COR-L47 (cell line): Measurements from ENCODE around the gene ZMIZ1.

ENCODE experiments used
- DNase-seq: peaks from one replicate; lab custom pipeline; 2025; lab: John Stamatoyannopoulos, UW

The ZMIZ1 gene

GRCh38 chr10:79137300-79137756 is 68.6 kb downstream of the ZMIZ1 start:
- DNase-seq: no peak

DNA sequence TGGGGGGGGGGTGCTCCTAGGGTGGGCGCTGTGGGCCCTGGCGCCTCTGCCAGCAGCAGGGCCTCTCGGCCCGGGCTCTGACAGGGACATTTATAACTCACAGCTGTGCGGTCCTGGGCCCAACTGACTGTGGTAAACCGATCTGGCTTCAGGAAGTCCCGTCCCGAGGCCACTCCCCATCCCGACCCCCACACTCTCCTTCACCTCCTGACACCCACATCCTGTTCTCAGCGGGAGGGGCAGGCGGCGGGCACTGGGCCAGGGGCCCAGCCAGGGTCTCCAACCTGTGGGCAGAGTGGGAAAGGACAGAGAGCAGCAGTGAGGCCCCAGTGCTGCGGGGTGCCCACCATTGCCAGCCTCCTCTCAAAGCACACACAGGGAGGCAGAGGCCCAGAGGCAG is 69.1 kb downstream of the ZMIZ1 start:
- no peak for DNase-seq

GRCh38 chr10:79138449-79139123 is 69.8 kb downstream of the ZMIZ1 start:
- DNase-seq: no peak

DNA sequence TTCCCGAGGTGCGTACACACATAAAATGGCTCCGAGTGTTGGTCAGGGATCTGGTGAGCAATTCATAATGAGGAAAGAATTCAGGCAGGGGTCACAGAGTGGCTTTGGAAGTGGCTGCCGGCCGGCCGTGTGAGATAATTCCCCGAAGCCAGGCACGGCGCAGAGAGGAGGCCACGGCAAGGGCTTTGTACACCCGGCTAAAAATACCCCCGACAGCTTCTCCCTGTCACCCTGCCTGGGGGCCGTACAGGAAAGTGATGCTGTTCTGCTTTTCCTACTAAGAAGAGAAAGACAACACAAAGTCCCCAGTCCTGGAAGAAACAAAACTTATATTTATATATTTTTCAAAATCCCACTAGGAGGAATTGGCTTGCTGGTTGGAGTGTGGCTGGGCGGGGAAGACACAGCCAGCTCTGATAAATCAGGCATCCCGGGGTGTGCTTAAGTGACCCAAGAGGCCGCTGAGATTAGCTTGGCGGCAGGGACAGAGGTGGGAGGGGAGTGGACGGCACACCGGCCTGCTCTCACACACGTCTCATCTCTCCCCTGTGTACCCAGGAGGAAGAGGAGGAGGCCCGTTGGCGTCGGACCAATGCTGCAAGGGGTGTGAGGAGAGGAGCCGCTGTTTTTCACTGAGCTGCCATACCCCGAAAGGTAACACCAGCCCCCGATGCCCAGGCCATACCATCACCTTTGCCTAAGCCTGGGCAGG is 70.5 kb downstream of the ZMIZ1 start:
- DNase-seq: no peak

- DNase-seq: no peak
Measured at GRCh38 chr10:79140085-79140793, 71.5 kb downstream of the ZMIZ1 start.

- DNase-seq: no peak
Measured at GRCh38 chr10:79140855-79141254, 72.1 kb downstream of the ZMIZ1 start.

- DNase-seq: no peak
Measured at GRCh38 chr10:79142064-79142491, 73.3 kb downstream of the ZMIZ1 start.

DNA sequence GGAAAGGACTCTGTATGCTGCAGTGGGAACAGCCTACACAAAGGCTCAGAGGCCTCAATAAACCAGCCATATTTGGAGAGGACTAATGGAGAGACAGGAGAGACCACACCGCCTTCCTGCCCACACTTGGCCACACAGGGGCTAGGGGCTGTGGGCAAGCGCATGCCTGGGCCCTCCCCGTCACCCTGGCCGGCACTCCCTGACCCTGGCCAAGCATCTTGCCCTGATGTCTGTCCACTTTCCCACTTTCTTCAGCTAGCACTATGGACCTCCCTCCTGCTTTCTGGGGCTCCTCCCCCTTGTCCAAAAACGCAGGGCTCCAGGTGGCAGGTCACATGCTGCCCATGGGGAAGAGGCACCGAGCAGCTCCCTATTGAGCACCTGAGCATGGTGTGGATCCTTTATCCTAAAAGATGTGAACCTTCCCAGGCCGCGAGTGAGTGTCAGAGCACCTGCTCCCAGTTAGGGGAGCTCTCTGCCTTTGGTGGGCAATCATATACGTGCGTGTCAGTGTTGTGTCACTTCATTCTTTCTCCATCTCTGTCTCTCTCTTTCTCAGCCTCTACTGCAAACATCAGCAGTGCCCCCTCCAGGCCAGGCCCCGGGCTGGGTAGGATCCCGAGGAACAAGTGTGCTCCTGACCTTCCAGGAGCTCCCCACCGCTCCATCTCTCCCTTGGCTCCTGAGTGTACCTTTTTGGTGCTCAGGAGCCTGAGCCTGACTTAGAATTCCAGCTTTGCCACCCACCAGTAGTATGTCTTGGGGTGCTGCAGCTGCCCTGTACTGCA is 74.0 kb downstream of the ZMIZ1 start:
- no peak for DNase-seq

DNA sequence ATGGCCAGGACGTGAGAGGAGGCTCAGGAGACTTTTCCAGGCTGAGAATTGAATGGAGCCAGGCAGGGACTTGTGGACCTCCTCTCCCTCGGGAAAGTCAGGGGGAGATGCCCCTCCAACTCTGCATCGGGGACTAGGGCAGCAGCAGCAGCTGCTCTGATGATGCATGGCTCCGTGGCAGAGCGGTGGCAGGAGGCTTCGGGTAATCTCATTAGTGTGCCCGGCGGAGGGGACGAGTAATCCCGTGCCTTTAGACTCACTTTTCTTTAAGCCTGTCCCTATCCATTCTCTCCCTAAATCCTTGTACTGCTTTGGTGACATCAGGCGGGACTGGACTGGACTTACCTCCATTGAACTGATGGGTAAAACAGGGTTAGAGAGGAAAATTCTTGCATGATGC is 75.1 kb downstream of the ZMIZ1 start:
- no peak for DNase-seq

GRCh38 chr10:79144351-79145173 is 75.8 kb downstream of the ZMIZ1 start:
- no peak for DNase-seq

DNA sequence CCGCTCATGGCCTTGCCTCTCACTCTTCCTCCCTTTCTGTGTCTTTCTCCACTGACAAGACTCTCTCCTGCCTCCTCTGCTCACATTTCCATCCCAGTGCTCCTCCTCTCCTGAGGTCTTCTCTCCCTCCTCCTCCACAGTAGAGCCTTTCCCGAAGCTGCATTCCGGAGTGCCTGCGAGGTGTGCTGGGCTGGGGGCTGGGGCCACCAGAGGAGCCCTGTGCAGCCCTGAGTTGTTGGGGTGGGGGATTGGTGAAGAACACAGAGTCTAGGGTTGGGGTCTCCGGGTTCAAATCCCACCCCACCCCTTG is 76.4 kb downstream of the ZMIZ1 start:
- no peak for DNase-seq

DNA sequence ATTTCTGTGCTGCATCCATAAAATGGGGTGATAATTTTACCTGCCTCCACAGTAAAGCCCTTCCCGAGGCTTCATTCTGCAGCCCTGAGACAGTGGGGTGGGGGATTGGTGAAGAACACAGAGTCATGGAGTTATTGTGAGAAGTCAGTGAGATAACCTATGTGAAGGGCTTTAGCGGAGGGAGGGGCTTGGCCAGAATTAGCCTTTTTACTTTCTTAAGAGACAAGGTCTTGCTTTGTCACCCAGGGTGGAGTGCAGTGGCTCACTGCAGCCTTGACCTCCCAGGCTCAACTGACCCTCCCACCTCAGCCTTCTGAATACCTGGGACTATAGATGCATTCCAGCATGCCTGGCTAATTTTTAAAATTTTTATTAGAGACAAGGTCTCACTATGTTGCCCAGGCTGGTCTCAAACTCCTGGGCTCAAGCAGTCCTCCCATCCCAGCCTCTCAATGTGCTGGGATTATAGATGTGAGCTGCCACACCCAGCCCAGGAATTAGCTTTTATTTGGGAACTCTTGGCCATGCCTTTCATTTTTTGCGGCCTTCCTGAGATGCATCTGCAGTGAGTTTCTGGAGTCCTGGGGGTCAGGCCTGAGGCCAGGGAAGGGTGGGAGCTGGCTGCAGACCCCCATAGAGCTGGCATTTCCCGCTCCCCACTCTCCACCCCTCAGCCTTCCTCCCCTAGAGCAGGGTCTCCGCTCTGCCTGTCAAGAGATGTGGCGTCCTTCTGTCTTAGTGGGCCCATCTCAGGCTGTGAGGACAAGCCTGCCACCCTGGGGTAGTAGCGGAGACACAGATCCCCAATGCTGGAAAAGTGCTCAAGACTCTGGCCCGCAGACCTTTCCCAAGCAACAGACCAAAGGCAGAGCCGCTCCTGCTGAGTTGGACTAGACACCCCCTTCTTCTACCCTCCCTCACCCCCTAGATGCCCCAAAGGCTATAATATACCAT is 77.0 kb downstream of the ZMIZ1 start:
- no peak for DNase-seq

- DNase-seq: no peak
Measured at GRCh38 chr10:79146611-79147130, 77.9 kb downstream of the ZMIZ1 start.

GRCh38 chr10:79147306-79147705 is 78.5 kb downstream of the ZMIZ1 start:
- no peak for DNase-seq

GRCh38 chr10:79147796-79148451 is 79.2 kb downstream of the ZMIZ1 start:
- DNase-seq: no peak

- DNase-seq: no peak
Measured at GRCh38 chr10:79148452-79149344, 79.9 kb downstream of the ZMIZ1 start.

- no peak for DNase-seq
Measured at GRCh38 chr10:79149345-79149661, 80.5 kb downstream of the ZMIZ1 start.

DNA sequence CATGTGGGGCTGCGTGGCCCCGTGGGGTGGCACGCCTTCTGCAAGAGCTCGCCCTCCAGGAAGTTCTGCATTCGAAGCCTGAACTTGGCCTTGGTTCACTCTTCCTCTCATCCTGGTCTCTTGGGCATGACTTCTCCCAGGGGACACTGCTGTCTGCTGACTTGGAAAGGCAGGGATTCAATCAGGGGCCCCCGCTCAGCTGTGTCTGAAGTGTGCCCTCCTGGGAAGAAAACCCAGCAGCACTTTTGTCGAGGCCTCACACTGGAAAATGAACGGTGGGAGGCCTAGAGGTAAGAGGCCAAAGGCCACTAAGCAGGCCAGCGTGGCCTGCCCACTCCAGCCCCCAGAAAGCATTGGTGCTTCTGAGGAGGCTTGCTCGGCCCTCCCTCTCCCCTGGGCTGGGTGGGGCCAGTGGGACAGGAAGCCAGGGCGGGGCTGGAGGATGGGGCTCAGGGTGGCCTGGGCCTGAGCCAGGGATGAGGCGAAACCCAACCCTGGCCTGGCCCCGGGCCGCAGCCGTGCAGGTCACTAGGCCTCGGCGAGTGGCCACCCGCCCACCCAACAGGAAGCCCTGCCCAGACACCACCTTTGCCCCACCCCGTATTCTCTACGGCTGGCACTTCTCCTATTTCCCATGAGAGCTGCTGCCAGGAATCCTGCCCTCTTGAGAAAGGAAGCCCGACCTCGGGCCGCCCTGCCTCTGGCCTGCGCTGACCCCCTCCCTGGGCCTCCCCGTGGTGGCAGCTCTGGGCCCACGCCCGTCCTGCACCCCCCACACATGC is 81.1 kb downstream of the ZMIZ1 start:
- DNase-seq: no peak
